OCI-M2 (cell line): ENCODE data around the gene RREB1.

Experiments
- DNase-seq: peaks from one replicate; lab custom pipeline; 2025; ENCODE audit not compliant: unreplicated experiment; lab: John Stamatoyannopoulos, UW

RREB1 gene

DNA sequence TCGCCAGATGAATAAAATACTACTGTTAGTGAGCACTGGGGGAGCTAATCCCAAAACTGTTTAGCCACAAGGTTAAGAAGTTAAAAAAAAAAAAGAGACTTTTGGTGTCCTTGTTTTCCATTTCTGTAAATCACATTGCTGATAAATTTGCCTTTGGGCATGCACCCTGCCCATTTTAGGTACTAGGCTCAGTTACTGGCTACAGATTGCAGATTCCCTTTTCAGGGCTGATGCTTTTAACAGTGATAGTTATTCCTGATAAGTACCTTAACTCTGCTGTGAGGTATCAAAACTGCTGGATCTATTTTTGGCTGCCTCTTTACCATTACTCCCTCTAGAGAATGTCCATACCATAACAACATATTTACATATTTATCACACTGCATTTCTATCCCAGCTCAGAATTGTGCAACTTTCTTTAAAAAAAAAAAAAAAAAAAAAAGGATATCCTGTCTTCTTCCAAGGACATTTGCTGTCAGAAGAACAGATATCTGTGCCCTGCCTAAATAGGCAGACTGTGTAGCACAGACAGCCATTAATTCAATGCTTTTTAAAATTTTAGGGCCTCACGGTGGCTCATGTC lies 110.7 kb downstream of the RREB1 start:
- DNase-seq: no peak

DNA sequence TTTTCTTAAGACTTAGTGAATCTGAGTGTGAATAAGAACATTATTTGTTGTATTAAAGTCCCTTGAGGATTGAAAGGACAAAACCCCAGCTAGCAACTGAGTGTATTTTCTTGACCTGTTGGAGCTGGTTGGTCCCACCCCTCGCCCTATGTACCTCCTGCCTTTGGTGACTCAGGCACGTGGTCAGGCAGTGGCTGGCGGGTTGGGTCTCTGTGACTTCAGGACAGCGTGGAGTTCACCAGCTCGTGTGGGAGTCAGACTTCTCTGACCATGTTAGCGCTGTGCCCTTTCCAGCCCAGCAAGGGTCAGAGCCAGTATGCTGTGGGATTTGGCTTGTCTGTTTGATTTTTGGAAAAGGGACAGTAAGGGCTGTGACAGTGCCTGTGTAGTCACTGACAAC lies 111.5 kb downstream of the RREB1 start:
- DNase-seq: no peak

DNA sequence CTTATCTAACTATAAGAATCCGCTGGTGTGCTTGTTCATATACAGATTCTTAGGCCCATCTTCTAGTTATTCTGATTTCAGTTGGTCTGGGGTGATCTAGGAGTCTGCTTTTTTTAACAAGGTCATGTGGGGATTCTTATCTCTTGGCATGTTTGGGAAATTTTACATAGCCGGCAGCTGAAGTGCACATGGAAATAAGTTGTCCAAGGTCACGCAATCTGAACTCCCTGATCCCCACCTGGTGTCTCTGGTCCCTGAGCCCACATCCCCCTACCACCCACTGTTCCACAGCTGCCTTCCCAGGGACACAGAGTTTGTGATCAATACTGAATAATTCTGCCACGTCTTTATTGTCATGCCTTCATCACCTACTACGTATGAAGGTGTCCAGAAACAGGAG lies 114.4 kb downstream of the RREB1 start:
- DNase-seq: no peak

DNA sequence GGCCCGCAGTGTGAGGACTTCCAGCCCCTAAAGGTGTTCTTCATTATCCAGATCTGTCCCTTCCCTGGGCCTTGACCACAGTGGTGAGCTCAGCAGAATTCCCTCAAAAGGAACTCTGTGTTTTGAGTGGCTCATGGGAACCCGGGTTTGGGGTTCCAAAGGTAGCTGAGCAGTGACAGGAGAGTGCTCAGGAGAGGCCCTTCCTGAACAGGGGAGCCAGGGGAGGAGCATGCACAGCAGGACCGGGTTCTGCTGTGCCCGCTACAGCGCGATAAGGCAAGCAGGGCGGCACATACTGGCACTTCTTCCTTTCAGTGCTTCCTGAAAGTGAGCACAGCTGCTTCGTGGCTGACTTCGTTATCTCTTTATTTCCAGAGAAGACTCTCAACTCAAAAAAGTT lies 117.0 kb downstream of the RREB1 start:
- no peak for DNase-seq

DNA sequence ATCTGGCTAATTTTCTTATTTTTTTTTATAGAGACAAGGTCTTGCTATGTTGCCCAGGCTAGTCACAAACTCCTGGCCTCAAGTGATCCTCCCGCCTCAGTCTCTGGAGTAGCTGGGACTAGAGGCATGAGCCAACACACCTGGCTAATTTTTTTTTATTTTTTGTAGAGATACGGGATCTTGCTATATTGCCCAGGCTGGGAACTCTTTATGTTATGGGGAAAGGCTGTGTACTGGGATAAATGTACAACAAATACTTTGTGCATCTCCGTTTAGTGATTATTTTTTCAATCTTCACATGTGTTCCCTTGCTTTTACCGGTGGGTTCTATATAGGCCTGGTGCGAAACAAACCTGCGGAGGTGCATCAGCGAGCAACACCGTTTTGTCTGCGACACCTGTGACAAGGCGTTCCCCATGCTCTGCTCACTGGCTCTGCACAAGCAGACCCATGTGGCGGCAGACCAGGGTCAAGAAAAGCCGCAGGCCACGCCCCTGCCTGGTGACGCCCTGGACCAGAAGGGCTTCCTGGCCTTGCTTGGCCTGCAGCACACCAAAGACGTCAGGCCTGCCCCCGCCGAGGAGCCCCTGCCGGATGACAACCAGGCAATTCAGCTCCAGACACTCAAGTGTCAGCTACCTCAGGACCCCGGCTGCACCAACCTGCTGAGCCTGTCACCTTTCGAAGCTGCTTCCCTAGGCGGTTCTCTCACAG lies 121.1 kb downstream of the RREB1 start:
- no peak for DNase-seq

DNA sequence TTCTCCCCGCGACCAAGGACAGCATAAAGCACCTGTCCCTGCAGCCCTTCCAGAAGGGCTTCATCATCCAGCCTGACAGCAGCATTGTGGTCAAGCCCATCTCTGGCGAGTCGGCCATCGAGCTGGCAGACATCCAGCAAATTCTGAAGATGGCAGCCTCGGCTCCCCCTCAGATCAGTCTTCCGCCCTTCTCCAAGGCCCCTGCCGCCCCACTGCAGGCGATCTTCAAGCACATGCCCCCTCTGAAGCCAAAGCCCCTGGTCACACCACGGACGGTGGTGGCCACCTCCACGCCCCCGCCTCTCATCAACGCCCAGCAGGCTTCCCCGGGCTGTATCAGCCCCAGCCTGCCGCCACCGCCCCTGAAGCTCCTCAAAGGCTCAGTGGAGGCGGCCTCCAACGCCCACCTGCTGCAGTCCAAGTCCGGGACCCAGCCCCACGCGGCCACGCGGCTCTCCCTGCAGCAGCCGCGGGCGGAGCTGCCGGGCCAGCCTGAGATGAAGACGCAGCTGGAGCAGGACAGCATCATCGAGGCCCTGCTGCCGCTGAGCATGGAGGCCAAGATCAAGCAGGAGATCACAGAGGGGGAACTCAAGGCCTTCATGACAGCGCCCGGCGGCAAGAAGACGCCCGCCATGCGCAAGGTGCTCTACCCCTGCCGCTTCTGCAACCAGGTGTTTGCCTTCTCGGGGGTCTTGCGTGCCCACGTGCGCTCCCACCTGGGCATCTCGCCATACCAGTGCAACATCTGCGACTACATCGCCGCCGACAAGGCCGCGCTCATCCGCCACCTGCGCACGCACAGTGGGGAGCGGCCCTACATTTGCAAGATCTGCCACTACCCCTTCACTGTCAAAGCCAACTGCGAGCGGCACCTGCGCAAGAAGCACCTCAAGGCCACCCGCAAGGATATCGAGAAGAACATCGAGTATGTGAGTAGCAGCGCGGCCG lies 121.9 kb downstream of the RREB1 start:
- no peak for DNase-seq

DNA sequence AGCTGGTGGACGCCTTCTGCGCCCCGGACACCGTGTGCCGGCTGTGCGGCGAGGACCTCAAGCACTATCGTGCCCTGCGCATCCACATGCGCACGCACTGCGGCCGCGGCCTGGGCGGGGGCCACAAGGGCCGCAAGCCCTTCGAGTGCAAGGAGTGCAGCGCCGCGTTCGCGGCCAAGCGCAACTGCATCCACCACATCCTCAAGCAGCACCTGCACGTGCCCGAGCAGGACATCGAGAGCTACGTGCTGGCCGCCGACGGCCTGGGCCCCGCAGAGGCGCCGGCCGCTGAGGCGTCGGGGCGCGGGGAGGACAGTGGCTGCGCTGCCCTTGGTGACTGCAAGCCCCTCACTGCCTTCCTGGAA lies 122.5 kb downstream of the RREB1 start:
- no peak for DNase-seq

DNA sequence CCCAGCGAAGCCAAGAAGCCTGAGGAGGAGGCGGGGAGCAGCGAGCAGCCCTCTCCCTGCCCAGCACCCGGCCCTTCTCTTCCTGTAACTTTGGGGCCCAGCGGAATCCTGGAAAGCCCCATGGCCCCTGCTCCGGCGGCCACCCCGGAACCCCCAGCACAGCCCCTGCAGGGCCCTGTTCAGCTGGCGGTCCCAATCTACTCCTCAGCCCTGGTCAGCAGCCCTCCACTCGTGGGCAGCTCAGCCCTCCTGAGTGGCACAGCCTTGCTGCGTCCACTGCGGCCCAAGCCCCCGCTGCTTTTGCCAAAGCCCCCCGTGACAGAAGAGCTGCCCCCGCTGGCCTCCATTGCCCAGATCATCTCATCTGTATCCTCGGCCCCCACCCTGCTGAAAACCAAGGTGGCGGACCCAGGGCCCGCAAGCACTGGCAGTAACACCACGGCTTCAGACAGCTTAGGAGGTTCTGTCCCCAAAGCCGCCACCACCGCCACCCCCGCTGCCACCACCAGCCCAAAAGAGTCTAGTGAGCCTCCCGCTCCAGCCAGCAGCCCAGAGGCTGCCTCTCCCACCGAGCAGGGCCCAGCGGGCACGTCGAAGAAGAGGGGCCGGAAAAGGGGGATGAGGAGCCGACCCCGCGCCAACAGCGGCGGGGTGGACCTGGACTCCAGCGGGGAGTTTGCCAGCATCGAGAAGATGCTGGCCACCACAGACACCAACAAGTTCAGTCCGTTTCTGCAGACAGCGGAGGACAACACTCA lies 123.4 kb downstream of the RREB1 start:
- DNase-seq: no peak

DNA sequence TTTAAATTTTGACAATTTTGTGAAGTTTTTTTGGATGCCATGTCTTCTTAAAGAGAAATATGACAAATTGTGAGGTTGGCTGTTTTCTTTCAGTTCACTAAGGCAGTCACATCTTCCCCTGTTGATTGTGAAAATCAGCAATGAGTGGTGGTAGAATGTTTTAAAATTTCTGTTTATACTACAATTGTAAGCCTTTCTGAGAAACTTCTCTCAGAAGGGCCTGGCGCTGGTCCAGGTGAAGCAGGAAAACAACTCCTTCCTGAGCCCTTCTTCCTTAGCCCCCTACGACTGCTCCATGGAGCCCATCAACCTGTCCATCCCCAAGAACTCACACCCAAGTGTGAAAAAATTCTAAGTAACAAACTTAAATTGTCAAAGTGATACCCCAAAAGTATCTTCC lies 124.6 kb downstream of the RREB1 start:
- no peak for DNase-seq

DNA sequence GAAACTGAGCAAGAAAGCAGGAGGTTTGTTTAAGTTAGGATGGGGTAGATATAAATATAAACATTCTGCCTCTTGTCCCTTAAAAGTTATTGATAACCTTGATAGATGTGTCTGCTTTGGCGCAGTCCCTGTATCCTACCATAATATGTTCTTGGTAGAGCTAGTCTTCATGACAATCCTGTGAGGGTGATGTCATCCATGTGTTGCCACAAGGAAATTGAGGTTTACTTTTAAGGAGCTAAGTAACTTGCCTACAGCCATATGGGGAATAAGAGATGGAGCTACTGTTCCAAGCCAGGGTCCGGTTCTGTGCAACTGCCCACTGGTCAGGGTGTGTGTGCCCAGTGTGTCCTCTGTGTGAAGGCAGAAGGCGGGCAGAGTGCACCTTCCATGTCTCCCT lies 126.8 kb downstream of the RREB1 start:
- no peak for DNase-seq

DNA sequence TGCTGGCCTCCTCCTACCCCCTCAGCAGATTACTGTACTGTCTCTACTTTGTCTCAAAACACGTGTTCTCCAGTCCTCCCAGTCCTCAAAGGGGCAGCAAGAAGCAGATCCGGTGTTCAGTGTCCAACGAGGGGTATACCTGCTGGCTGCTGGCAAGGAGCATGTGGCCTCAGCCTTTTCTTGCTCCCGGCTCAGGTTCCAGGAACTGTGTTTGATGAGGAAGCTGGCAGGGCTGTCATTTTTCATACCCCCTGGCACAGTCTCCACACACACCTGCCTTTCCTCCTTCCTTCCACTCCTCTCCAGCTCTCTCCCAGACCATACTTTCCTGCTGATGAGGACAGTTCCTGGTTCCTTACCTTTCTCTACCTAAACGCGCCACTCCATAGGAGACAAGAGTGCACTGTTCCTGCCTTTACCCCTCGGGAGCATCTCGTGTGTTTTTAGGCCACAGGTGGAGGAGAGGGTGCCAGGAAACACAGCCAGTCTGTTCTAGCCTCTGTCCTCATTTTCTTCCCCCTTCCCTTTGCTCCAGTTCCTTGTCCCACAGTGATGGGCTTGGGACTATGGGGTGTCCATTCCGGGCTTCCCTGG lies 128.0 kb downstream of the RREB1 start:
- no peak for DNase-seq

DNA sequence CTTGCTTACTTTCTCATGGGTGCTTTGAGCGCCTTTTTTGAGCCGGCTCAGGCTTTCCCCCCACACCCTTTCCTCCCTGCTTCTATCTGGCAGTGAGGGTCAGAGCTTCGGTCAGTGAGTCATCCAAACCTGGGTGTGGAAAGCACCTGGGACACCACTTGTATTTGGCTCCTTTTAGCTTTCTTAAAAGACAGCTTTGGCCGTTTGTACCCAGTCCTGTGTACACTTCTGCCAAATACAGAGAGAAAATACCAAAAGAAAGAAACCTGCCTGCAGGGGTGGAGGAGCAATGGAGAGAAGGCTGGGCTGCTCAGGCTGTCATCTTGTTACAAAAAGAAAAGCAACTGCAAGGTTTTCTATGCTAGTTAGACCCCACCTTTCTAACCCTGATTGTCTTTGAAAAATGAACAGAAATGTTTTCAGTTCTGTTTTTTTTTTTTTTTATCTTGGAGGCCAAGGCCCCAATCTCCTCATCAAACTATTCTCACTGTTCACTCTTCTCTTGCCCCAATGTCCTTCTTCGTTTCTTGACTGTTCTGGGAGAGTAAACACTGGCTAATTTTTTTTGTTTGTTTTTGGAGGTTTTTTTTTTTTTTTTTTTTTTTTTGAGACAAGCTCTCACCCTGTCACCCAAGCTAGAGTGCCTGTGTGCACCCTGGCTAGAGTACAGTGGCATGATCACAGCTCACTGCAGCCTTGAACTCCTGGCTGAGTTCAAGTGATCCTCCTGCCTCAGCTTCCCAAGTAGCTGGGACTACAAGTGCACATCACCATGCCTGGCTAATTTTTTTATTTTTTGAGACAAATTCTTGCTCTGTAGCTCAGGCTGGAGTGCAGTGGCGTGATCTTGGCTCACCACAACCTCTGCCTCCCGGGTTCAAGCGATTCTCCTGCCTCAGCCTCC lies 128.8 kb downstream of the RREB1 start:
- DNase-seq: no peak

DNA sequence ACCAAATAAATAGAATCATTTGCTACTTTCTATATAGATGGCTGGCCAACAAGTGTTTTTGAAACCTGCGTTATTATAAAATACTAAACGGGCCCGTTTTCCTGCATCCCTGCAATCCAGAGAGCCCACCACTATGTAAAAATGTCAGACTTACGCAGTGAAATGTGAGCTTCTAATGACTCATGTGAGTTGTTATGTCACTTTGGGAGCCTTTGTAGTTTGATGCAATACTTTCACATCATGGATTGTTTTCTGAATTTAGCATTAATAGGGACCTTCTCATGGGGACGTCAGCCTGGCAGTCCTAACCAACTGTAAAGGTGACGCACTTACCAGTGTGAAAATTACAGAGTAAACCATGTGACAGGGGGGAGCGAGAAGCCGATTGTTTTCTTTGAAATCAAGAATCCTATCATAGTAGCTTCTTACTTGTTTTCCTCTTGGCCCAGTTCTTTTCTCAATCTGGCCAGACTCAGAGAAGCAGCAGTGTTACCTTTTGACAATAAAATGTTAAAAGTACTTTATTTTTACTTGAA lies 130.0 kb downstream of the RREB1 start:
- DNase-seq: no peak

DNA sequence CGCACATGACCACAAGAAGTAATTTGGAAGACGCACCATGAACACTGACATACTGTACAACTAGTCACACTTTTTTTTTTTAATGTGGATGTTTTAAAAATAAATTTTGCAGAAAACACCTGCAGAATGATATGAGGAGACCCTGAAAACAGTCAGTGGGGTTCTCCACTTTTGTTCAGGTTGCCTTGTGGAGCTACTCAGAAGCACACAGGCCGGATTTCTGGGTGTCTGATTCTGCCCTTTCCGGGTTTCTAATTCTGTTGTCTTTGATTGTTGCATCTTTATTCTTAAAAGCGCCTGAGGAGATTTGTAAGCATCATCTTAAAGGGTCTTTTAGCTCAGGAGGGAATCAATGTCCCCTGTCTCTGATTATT lies 130.8 kb downstream of the RREB1 start:
- DNase-seq: no peak

DNA sequence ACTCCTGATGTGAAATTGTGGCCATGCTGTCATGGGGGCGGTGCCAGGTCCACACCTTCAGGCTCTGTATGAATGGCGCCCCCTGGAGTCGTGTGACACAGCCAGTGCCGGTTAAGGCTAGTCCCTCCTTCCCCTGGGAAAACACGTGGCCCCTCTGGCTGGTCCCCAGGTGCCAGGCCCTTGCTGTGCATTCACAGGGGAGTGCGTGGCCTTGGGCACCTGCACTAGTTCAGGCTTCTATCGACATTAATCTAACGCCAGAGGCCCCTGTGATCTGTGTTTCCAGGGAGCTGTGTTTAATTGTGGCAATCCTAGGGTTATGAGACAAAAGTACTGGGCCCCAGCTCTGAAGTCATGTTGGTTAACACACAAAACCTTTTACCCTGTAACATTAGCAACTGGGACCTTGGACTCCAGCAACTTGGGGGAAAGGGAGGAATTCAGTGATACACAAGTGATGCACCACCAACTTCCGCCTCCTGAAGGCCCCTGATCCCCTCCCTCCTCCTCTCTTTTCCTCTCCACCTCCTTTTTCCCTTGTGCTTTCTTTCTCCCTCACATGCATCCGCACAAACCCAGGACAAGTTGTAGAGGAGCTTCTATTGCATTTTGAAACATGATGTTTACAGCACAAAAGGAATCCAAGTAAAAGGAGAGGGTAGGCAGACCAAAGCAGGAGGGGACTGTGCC lies 131.3 kb downstream of the RREB1 start:
- DNase-seq: peak; percentile 22

DNA sequence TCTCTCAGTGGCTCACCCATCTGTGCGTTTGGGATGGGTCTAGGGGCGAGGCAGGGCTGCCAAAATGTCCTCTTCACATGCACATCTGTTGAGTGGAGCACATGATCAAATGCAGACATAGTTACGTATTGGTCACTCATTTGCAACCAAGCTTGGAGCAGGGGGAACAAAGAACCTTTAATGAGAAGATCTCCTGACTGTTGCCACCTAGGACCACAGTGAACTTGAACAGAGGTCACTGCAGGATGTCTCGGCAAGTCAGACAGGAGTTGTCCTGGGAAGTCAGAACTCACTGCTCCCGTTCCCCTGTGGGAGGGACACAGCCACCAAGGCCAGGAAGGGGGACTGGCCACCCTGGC lies 131.8 kb downstream of the RREB1 start:
- DNase-seq: no peak

DNA sequence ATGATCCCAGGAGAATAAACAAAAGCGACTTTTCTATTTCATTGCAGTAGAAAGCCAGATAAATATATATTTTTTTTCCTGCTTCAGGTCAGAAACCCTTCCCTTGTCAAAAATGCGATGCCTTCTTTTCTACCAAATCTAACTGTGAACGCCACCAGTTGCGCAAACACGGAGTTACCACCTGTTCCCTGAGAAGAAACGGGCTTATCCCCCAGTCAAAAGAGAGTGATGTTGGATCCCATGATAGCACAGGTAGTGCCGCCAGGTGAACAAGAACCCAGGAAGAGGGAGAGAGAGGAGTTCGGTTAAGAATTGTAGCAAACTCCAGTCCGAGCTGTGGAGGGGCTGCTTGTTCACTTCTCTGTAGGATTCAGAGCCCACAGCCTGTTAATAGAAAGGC lies 132.6 kb downstream of the RREB1 start:
- DNase-seq: no peak

DNA sequence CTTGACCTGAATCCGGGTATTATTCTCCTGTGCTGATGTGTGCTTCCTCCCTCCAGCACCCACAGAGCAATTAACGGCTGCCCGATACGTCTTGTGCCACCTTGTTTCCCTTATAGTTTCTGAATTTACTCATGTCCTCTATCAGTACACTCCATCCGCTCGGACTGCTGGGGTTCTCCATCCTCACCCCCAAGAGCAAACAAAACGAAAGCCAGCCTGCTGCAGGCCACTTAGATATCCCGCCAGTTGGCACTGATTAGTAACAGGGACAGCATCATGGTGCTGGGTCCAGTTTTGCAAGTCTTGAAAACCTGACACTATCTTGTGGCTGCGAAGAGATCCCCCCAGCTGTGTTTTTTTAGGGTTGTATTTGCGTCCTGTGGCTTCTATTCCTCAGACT lies 133.4 kb downstream of the RREB1 start:
- DNase-seq: no peak
